Pulmonary artery endothelial cell (primary cell): ENCODE measurements around the gene CASS4. TPM values are rescaled to one million over a fixed set of nuclear protein-coding genes. Genes with fewer than 3 reads are reported as not detected.
A peak's percentile ranks its signal among the peaks of the same experiment; 100 is the strongest.

Experiments used
- DNase-seq: peaks from one replicate; pipeline ENCODE4 v3.0.0-alpha.2; 2011; ENCODE audit warnings: low read depth, low spot score
- total RNA-seq: library from RNA; depleted of rRNA; stranded (reverse); fragments of >200 nt; gene quantifications from 2 replicates; pipeline ENCODE4 v1.2.3, GENCODE V29; 2014

CASS4 gene
- total RNA-seq, 1 donor from 2014 or later, result not detected

- no peak for DNase-seq
Observed at GRCh38 chr20:56422824-56423189, 10.7 kb downstream of the CASS4 start.

- no peak for DNase-seq
Observed at GRCh38 chr20:56423211-56423610, 11.2 kb downstream of the CASS4 start.

GRCh38 chr20:56423886-56424285 is 11.8 kb downstream of the CASS4 start:
- DNase-seq, result no peak

- DNase-seq, result no peak
Observed at GRCh38 chr20:56424931-56425330, 12.9 kb downstream of the CASS4 start.

GRCh38 chr20:56426026-56426425 is 14.0 kb downstream of the CASS4 start:
- DNase-seq, result no peak

GRCh38 chr20:56426926-56427325 is 14.9 kb downstream of the CASS4 start:
- DNase-seq, result no peak

GRCh38 chr20:56427797-56428196 is 15.7 kb downstream of the CASS4 start:
- DNase-seq, result no peak

GRCh38 chr20:56428410-56428809 is 16.4 kb downstream of the CASS4 start:
- no peak for DNase-seq

GRCh38 chr20:56428881-56429280 is 16.8 kb downstream of the CASS4 start:
- DNase-seq, result no peak

GRCh38 chr20:56429502-56429901 is 17.4 kb downstream of the CASS4 start:
- DNase-seq, result peak; percentile 20

- no peak for DNase-seq
Observed at GRCh38 chr20:56429941-56430340, 17.9 kb downstream of the CASS4 start.

- DNase-seq, result no peak
Observed at GRCh38 chr20:56430461-56430860, 18.4 kb downstream of the CASS4 start.

GRCh38 chr20:56430957-56431356 is 18.9 kb downstream of the CASS4 start:
- no peak for DNase-seq

GRCh38 chr20:56431471-56431870 is 19.4 kb downstream of the CASS4 start:
- no peak for DNase-seq

- no peak for DNase-seq
Observed at GRCh38 chr20:56433221-56433879, 21.3 kb downstream of the CASS4 start.

GRCh38 chr20:56433880-56434255 is 21.8 kb downstream of the CASS4 start:
- no peak for DNase-seq

- no peak for DNase-seq
Observed at GRCh38 chr20:56437196-56437960, 25.3 kb downstream of the CASS4 start.

GRCh38 chr20:56438284-56438683 is 26.2 kb downstream of the CASS4 start:
- DNase-seq, result no peak

GRCh38 chr20:56439771-56440291 is 27.8 kb downstream of the CASS4 start:
- peak; percentile 37 for DNase-seq

GRCh38 chr20:56440346-56441007 is 28.4 kb downstream of the CASS4 start:
- no peak for DNase-seq

GRCh38 chr20:56442389-56443365 is 30.6 kb downstream of the CASS4 start:
- DNase-seq, result no peak
